MM.1S (cell line): ENCODE measurements around the gene SLC5A6.

Experiments used
- DNase-seq: peaks from one replicate; pipeline ENCODE4 v3.0.0-alpha.2; 2015
- H2AFZ ChIP-seq: fragments of 300-600 bp; sonication (generic); 2 replicates; pipeline ENCODE4 v1.6.0; 2016; ENCODE audit warnings: antibody characterized with exemption, low read length
- H3F3A ChIP-seq: fragments of 300-600 bp; sonication (generic); 2 replicates; pipeline ENCODE4 v1.6.1; 2016; ENCODE audit warnings: mild to moderate bottlenecking, antibody characterized with exemption, low read length, moderate library complexity, mixed read lengths; ENCODE audit not compliant: insufficient read depth
- H3K27ac ChIP-seq: fragments of 300-600 bp; sonication (generic); 2 replicates; pipeline ENCODE4 v1.5.1; 2016; ENCODE audit warnings: mild to moderate bottlenecking, low read length
- H3K27me3 ChIP-seq: fragments of 300-600 bp; sonication (generic); replicated peaks from 2 replicates; pipeline ENCODE4 v1.6.0; 2016; ENCODE audit warnings: low read length; ENCODE audit not compliant: insufficient read depth
- H3K36me3 ChIP-seq: fragments of 300-600 bp; sonication (generic); replicated peaks from 2 replicates; pipeline ENCODE4 v1.6.1; 2016; ENCODE audit warnings: mild to moderate bottlenecking, low read length, mixed read lengths; ENCODE audit not compliant: insufficient read depth
- H3K4me1 ChIP-seq: fragments of 300-600 bp; sonication (generic); 2 replicates; pipeline ENCODE4 v1.6.1; 2016; ENCODE audit warnings: low read length, mixed read lengths
- H3K4me2 ChIP-seq: fragments of 300-600 bp; sonication (generic); 2 replicates; pipeline ENCODE4 v1.6.0; 2016; ENCODE audit warnings: low read depth, low read length
- H3K4me3 ChIP-seq: fragments of 300-600 bp; sonication (generic); 2 replicates; pipeline ENCODE4 v1.5.1; 2016; ENCODE audit warnings: low read length, mixed read lengths
- H3K79me2 ChIP-seq: fragments of 300-600 bp; sonication (generic); 2 replicates; pipeline ENCODE4 v1.6.1; 2016; ENCODE audit warnings: mixed run types, low read length, mixed read lengths
- H3K9ac ChIP-seq: fragments of 300-600 bp; sonication (generic); 2 replicates; pipeline ENCODE4 v1.6.1; 2016; ENCODE audit warnings: low read length, mixed read lengths
- H3K9me2 ChIP-seq: fragments of 300-600 bp; sonication (generic); replicated peaks from 2 replicates; pipeline ENCODE4 v1.6.1; 2016; ENCODE audit warnings: mild to moderate bottlenecking, low read length, mixed read lengths; ENCODE audit not compliant: insufficient read depth
- H3K9me3 ChIP-seq: fragments of 300-600 bp; sonication (generic); replicated peaks from 2 replicates; pipeline ENCODE4 v1.6.1; 2016; ENCODE audit warnings: mild to moderate bottlenecking, low read length, mixed read lengths; ENCODE audit not compliant: insufficient read depth
- H4K20me1 ChIP-seq: fragments of 300-600 bp; sonication (generic); 2 replicates; pipeline ENCODE4 v1.6.1; 2016; ENCODE audit warnings: mild to moderate bottlenecking, low read length, moderate library complexity, mixed read lengths; ENCODE audit not compliant: insufficient read depth
- CTCF ChIP-seq: fragments of 300-600 bp; sonication (generic); IDR thresholded peaks from 2 replicates; pipeline ENCODE4 v1.5.1; 2016; ENCODE audit warnings: antibody characterized with exemption, low read length, mixed read lengths
- EZH2 ChIP-seq: fragments of 300-600 bp; sonication (generic); optimal IDR thresholded peaks from 2 replicates; pipeline ENCODE3; 2017; ENCODE audit warnings: low read depth, mild to moderate bottlenecking, antibody characterized with exemption, low read length, mixed read lengths
- EZH2phosphoT487 ChIP-seq: fragments of 300-600 bp; sonication (generic); IDR thresholded peaks from 2 replicates; pipeline ENCODE4 v1.6.1; 2018; ENCODE audit warnings: antibody characterized with exemption, low read length

SLC5A6 gene

GRCh38 chr2:27225526-27225925, 13.5 kb upstream of the SLC5A6 start:
- Histone ChIP-seq H3K4me2 (no peak overlapping the region), H3K9ac (no peak overlapping the region), H3K4me3 (no peak overlapping the region), H3K27ac (no peak overlapping the region), H3K9me2 (no peaks in the 10 kb centered on the region), H3K9me3 (no peaks in the 10 kb centered on the region), H4K20me1 (no peaks in the 10 kb centered on the region), H2AFZ (no peak overlapping the region), H3K27me3 (no peaks in the 10 kb centered on the region), H3K79me2 (no peaks in the 10 kb centered on the region), H3K36me3 (peaks cover 15% of the 10 kb centered on the region), H3F3A (no peaks in the 10 kb centered on the region), H3K4me1 (no peaks in the 10 kb centered on the region)
- TF ChIP-seq EZH2, result no peak
- no peak for TF ChIP-seq EZH2phosphoT487
- no peak for TF ChIP-seq CTCF
- DNase-seq, result no peak

GRCh38 chr2:27223416-27223815, 11.3 kb upstream of the SLC5A6 start:
- no peak overlapping the region for H3K4me3 ChIP-seq
- H3K36me3 ChIP-seq, result peaks cover 20% of the 10 kb centered on the region
- H3K9me2 ChIP-seq, result no peaks in the 10 kb centered on the region
- no peak for DNase-seq
- H3K79me2 ChIP-seq, result peaks cover 13% of the 10 kb centered on the region
- no peak overlapping the region for H3K4me2 ChIP-seq
- no peak overlapping the region for H3K27ac ChIP-seq
- no peaks in the 10 kb centered on the region for H4K20me1 ChIP-seq
- no peak overlapping the region for H3K9ac ChIP-seq
- H3K9me3 ChIP-seq, result no peaks in the 10 kb centered on the region
- no peaks in the 10 kb centered on the region for H3K27me3 ChIP-seq
- H2AFZ ChIP-seq, result no peak overlapping the region
- TF ChIP-seq CTCF (no peak), EZH2phosphoT487 (no peak), EZH2 (no peak)
- peaks cover 3% of the 10 kb centered on the region; the same call in 1 of the 2 replicates for H3K4me1 ChIP-seq
- no peaks in the 10 kb centered on the region for H3F3A ChIP-seq

GRCh38 chr2:27222407-27222806, 10.3 kb upstream of the SLC5A6 start:
- no peak overlapping the region for H3K4me3 ChIP-seq
- no peaks in the 10 kb centered on the region for H4K20me1 ChIP-seq
- H2AFZ ChIP-seq, result no peak overlapping the region
- H3K79me2 ChIP-seq, result peaks cover 23% of the 10 kb centered on the region
- H3K4me2 ChIP-seq, result no peak overlapping the region
- peaks cover 8% of the 10 kb centered on the region for H3K4me1 ChIP-seq
- H3K36me3 ChIP-seq, result peaks cover 17% of the 10 kb centered on the region
- H3F3A ChIP-seq, result no peaks in the 10 kb centered on the region
- H3K27me3 ChIP-seq, result no peaks in the 10 kb centered on the region
- no peaks in the 10 kb centered on the region for H3K9me3 ChIP-seq
- TF ChIP-seq EZH2phosphoT487, result no peak
- no peak for TF ChIP-seq EZH2
- no peak for TF ChIP-seq CTCF
- H3K9me2 ChIP-seq, result no peaks in the 10 kb centered on the region
- H3K27ac ChIP-seq, result no peak overlapping the region
- no peak overlapping the region for H3K9ac ChIP-seq
- no peak for DNase-seq

GRCh38 chr2:27221166-27221565, 9.1 kb upstream of the SLC5A6 start:
- Histone ChIP-seq H2AFZ (no peak overlapping the region), H3K9me2 (no peaks in the 10 kb centered on the region), H3K4me2 (no peak overlapping the region), H3K36me3 (peaks cover 16% of the 10 kb centered on the region), H4K20me1 (no peaks in the 10 kb centered on the region), H3K9ac (no peak overlapping the region), H3K4me1 (peaks cover 14% of the 10 kb centered on the region), H3F3A (no peaks in the 10 kb centered on the region), H3K4me3 (no peak overlapping the region), H3K27me3 (no peaks in the 10 kb centered on the region), H3K79me2 (peaks cover 25% of the 10 kb centered on the region), H3K9me3 (no peaks in the 10 kb centered on the region), H3K27ac (no peak overlapping the region)
- TF ChIP-seq EZH2phosphoT487 (no peak), CTCF (no peak), EZH2 (no peak)
- no peak for DNase-seq
